ENCODE measurements around the gene USP19.

DNA sequence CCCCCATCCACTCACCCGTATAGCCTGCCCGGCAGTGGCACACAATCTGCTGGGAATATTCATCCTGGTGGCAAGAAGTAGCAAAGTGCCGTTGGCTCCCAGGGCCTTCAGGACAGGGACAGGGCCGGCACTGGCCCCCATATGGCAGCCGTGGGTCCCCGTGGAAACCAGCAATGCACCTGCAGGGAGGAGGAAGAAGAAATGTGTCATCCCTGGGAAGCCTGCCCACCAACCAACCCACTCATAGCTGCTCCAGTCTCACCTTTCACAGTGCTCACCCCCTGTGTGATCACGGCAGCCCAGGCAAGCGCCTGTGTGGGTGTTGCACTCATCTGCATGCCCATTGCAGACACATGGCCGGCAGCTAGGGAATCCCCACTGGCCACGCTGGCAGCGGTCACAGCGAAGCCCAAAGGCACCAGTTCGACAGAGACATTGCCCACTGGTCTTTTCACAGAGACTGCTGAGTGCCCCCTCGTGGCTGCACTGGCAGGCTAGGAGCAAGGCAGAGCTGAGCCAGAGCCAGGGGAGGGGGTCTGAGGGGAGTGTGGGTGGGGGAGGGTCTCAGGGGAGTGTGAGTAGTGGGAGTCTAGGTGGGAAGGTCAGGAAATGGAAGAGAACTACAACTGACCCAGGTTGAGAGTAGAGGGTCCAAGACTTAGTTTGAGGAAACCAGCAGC is 4.5 kb upstream of the USP19 start:
- TF ChIP-seq, protein P1, sequence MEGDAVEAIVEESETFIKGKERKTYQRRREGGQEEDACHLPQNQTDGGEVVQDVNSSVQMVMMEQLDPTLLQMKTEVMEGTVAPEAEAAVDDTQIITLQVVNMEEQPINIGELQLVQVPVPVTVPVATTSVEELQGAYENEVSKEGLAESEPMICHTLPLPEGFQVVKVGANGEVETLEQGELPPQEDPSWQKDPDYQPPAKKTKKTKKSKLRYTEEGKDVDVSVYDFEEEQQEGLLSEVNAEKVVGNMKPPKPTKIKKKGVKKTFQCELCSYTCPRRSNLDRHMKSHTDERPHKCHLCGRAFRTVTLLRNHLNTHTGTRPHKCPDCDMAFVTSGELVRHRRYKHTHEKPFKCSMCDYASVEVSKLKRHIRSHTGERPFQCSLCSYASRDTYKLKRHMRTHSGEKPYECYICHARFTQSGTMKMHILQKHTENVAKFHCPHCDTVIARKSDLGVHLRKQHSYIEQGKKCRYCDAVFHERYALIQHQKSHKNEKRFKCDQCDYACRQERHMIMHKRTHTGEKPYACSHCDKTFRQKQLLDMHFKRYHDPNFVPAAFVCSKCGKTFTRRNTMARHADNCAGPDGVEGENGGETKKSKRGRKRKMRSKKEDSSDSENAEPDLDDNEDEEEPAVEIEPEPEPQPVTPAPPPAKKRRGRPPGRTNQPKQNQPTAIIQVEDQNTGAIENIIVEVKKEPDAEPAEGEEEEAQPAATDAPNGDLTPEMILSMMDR (conservative IDR thresholded peaks at IDR 0.05; ENCODE audit: low read depth, low read length): no peak
- TF ChIP-seq, protein P2, sequence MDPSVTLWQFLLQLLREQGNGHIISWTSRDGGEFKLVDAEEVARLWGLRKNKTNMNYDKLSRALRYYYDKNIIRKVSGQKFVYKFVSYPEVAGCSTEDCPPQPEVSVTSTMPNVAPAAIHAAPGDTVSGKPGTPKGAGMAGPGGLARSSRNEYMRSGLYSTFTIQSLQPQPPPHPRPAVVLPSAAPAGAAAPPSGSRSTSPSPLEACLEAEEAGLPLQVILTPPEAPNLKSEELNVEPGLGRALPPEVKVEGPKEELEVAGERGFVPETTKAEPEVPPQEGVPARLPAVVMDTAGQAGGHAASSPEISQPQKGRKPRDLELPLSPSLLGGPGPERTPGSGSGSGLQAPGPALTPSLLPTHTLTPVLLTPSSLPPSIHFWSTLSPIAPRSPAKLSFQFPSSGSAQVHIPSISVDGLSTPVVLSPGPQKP (IDR thresholded peaks at IDR 0.05; ENCODE audit: borderline replicate concordance, low read depth, low read length): no peak
- TF ChIP-seq MAFK (IDR thresholded peaks at IDR 0.05; ENCODE audit: low read depth, low read length) (no peak), CEBPB (IDR thresholded peaks at IDR 0.05; ENCODE audit: low read depth, low read length) (no peak), BHLHE40 (IDR thresholded peaks at IDR 0.05; ENCODE audit: low read depth, low read length) (no peak), RFX5 (IDR thresholded peaks at IDR 0.05; ENCODE audit: low read depth, low read length) (no peak), RAD21 (IDR thresholded peaks at IDR 0.05; ENCODE audit: low read length) (no peak), POLR2A (IDR thresholded peaks at IDR 0.05; ENCODE audit: low read depth, low read length) (no peak), USF2 (IDR thresholded peaks at IDR 0.05; ENCODE audit: low read depth, low read length) (no peak), RCOR1 (IDR thresholded peaks at IDR 0.05; ENCODE audit: insufficient replicate concordance, low read length) (no peak), SMC3 (IDR thresholded peaks at IDR 0.05; ENCODE audit: low read depth, low read length) (no peak), MXI1 (IDR thresholded peaks at IDR 0.05; ENCODE audit: borderline replicate concordance, low read depth, low read length) (no peak), FOS (IDR thresholded peaks at IDR 0.05; ENCODE audit: low read depth, low read length) (no peak), NFE2L2 (IDR thresholded peaks at IDR 0.05; ENCODE audit: low read depth, low read length) (no peak)

Measured in IMR-90 (cell line).